Measurements from ENCODE around the gene TLE2.
A peak's percentile ranks its signal among the peaks of the same experiment; 100 is the strongest.

TLE2 gene
- total RNA-seq, result 14.1 to 15.2 reads per million in 2 donors

DNA sequence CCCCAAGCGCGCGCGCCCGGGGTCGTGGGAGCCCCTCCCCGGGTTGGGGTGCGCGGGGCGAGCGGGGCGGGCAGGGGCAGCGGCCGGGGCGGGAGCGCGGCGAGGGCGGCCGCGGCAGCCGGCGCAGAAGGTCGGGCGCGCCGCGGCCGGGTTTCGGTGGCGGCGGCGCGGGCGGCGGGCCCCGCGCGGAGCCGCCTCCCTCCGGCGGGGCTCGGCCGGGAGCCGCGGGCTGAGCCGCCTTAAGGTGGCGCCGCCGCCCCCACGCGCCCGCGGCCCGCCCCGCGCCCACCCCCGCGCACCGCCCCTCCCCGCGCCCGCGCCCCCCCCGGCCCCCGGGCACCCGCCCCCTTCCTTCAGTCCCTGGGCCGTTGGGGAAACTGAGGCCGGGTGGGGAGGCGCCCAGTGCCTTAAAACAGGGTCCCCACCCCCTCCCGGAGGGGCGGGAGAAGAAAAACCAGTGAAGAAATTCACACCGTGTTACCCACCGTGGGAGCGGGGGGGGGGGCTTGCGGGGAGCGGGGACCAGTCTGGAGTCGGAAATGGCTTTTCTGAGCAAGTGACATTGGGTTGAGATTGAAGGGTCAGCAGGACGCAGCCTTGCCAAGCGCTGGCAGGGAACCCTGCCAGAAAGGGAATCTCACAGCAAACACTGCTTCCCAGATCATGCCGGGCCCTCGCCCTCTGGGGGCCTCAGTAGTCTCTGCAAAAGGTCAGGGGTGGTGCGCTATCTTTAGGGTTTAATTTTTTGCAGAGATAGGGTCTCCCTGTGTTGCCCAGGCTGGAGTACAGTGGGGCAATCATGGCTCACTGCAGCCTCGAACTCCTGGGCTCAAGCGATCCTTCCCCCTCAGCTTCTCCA lies at the start of gene TLE2:
Gene TLE2 (minus strand): TSS at position 216 of the 859 bp plus-strand sequence. CDS start 376 bp downstream, outside the sequence.
- DNase-seq, result no peak

DNA sequence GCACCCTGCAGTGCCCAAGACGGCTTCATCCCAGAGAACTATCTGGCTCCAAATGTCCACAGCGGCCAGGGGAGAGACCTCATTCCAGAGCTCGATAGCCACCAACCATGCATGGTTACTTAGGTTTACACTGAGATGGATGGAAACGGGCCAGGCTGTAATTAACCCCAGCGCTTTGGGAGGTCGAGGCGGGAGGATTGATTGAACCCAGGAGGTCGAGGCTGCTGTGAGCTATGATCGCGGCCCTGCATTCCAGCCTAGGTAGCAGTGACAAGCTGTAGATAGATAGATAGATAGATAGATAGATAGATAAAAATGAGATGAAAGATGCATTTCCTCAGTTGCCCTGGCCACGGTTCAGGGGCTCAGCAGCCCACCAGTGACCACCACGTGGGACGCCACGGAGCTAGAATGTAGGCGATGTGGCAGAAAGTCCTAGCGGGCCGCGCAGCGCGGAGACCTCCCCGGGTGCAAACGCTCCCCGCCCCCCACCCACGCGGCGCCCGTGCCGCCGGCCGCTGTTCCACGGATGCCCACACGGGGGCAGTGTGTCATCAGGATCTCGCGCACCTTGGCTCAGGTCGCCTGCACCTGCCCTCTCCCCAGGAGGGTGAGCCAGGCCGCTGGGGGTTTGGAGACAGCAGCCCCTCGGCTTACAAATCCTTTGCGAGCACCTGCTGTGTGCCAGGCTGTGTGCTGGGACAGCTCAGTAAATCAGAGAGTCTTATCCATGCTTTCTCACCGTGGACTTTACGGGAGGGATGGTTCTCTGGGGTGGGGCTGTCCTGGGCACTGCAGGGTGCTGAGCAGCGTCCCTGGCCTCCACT lies 46.7 kb upstream of the TLE2 start:
- DNase-seq, result peak; percentile 80

DNA sequence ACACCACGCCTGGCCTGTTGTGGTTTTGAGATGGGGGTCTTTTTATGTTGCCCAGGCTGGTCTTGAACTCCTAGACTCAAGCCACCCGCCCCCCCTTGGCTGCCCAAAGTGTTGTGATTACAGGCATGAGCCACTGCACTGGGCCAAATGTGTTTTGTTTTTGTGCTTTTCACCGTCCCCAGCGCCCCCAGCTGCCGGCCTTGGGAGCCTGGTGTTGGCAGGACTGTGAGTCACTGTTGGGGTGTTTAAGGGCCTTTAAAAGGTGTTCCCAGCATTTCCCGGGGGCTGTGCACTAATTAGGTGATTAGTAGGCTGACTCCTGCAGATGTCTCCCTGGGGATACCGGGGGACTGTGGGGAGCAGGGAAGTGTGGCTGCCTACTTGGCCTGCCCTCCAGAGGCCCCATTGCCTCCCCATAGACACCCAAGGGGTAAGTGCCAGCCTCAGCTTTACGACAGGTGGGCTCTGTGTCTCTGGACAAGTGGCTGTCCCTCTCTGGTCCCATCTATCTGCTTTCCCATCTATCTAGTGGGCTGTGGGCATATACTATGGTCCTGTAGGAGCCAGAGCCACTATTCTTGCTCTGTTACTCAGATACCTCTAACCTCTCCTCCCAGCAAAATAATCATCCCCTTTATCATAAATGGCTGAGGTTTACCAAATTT lies 45.0 kb upstream of the TLE2 start:
- DNase-seq, result no peak

DNA sequence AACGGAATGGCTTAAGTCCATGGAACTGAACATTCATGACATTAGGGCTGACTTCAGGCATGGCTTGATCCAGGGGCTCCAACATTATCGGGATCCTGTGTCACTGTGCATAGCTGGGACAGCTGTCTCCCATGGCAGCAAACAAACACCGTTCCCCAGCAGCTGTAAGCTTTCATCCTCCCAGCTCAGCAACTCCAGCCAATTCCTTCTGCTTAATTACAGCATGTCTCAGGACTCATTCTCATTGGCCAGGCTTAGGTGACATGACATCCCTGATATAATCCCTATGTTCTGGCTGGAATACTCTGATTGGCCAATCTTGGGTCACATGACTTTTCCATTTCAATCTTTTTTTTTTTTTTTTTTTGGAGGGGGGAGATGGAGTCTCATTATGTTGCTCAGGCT lies 44.1 kb upstream of the TLE2 start:
- DNase-seq, result no peak

DNA sequence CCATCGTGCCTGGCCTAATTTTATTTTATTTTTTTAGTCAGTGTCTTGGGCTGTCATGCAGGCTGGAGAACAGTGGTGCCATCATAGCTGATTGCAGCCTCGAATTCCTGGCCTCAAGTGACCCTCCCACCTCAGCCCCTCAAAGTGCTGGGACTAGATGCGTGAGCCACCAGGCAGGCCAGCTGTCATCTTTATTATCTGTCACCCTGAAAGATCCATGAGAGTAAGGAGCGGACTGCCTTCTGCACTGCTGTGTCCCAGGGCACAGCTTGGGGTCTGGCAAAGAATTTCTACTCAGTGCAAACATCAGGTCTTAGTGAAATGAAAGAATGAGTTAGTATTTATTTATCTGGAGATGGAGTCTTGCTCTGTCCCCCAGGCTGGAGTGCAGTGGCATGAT lies 42.7 kb upstream of the TLE2 start:
- no peak for DNase-seq

DNA sequence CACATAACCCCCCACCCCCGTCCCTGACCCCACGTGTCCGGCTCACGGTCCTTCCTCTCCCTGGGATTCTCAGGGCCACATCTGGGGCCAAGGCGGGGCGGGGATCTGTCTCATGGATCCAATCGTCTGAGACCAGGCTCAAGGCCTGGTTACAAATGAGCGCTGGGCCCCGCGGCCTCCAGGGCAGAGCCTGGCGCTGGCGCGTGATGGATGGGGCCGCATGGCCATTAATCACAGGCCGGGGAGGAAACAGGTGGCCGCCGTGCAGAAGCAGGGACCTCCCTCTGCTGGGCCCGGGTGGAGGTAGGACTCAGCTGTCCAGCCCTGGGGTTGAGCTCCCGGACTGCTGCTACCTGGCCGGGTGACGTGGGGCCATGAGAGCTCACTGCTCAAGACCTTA lies 39.0 kb upstream of the TLE2 start:
- no peak for DNase-seq

DNA sequence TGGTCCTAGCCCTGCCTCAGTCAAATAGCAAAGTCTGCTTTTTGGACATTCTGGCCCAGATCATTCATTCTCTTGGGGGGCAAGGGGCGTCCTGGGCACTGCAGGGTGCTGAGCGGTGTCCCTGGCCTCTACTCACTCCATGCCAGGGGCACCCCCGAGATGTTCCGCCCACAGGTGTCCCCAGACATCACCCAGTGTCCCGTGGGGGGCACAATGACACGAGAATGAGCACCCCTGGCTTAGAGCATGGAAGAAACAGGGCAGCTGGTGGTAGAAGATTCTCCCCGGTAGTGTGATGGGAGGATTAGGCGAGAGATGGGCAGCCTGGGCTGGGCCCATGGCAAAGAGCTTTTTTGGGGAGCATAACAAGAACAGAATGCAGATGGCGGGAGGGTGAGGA lies 38.5 kb upstream of the TLE2 start:
- DNase-seq, result no peak

DNA sequence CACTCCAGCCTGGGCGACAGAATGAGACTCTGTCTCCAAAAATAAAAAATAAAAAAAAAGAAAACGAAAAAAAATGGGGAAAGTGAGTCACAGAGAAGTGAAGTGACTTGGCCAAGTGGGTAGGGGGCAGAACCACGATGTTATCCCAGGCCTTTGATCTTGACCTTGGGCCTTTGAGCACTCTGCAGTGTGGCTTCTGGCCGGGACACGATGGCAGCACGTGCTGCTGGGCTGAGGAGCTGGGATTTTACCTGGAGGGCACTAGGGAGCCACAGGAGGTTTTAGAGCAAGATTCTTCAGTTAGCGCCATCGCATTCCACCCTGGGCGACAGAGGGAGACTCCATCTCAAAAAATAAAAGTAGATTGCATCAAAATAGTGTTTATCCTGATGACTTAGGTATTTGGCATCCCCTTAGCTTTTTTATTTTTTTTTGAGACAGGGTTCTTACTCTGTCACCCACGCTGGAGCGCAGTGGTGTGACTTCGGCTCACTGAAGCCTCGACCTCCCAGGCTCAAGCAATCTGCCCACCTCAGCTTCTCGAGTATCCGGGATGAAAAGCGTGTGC lies 37.5 kb upstream of the TLE2 start:
- DNase-seq, result no peak

DNA sequence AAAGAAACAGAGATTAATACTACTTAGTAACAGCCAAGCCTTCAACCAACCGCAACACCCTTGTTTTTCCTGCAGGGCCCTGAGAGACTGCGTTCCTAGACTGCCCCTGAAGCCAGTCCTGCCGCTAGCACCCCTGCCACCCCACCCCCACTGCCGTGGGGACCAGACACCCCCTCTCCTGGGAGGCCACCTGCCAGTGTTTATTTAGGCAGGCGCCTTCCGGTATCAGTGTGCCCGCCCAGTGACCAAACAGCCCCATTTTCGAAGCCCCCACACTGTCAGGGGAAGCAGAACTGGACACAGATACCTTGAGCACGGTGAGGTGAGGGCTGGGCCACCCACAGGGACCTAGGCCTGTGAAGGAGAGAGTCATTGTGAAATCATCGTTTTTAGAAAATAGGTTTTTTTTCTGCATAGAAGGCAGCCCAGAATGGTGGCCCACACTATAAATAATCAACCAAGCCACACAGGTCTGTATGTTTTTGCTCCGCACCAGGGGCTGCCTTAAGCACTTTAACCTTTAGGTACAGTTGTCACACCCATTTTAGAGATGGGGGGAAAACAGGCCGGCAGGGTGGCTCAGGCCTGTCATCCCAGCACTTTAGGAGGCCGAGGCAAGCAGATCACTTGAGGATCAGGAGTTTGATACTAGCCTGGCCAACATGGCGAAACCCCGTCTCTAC lies 36.7 kb upstream of the TLE2 start:
- no peak for DNase-seq

DNA sequence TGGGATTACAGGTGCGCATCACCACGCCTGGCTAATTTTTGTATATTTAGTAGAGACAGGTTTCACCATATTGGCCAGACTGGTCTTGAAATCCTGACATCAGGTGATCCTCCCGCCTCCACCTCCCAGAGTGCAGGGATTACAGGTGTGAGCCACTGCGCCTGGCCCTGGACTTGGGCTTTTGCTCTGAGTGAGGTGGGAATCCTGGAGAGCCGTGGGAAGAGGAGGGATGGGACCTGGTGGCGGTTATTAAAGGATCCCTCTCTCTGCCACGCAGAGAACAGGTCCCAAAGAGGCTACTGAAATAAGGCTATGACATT lies 34.9 kb upstream of the TLE2 start:
- DNase-seq, result no peak

DNA sequence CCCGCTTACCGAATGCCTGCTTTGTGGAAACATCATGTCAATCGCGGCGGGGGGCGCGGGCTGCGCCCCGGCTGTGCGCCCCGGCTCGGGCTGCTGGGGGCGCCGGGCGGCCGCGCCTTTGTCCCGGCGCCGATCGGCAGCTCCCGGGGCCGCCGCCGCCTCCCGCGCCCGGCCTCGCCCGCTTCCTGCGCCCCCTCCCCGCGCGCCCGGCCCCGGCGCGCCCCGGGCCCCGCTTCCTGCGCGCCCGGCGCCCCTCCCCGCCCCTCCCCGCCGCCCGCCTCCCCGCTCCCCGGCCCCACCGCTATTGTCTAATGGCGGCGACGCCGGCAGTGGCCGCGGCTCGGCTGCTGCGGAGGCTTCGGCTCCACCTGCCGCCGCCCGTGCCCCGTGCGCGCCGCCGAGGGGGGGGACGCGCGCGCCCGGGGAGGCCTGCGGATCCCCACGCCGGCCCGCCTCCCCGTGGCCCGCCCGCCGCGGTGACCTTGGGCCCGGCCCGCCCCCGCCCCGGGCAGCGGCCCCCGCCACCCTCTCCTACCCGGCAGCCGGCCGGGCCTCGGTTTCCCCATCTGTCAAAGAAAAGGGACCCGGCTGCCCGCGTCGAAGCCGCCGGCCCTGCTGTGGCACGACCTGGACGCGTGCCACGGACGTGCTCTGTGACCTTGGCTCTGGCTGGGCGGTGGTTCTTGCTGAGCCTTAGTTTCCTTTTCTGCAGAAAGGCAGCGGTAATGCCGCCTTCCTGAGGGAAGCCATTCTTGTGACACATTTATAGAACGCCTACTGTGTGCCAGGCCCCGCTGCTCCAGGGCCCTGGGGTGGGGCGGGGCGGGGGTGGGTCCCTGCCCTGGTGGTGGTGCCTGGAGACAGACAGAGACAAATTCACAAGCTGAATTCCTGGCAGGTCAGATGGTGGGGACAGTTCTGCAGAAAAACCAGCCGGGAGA lies 33.4 kb upstream of the TLE2 start, which contains the start of gene TLE5:
Gene TLE5 (minus strand): TSS at position 331 of the 941 bp plus-strand sequence. CDS start 295 bp downstream, at position 36.
- DNase-seq, result peak; percentile 69

DNA sequence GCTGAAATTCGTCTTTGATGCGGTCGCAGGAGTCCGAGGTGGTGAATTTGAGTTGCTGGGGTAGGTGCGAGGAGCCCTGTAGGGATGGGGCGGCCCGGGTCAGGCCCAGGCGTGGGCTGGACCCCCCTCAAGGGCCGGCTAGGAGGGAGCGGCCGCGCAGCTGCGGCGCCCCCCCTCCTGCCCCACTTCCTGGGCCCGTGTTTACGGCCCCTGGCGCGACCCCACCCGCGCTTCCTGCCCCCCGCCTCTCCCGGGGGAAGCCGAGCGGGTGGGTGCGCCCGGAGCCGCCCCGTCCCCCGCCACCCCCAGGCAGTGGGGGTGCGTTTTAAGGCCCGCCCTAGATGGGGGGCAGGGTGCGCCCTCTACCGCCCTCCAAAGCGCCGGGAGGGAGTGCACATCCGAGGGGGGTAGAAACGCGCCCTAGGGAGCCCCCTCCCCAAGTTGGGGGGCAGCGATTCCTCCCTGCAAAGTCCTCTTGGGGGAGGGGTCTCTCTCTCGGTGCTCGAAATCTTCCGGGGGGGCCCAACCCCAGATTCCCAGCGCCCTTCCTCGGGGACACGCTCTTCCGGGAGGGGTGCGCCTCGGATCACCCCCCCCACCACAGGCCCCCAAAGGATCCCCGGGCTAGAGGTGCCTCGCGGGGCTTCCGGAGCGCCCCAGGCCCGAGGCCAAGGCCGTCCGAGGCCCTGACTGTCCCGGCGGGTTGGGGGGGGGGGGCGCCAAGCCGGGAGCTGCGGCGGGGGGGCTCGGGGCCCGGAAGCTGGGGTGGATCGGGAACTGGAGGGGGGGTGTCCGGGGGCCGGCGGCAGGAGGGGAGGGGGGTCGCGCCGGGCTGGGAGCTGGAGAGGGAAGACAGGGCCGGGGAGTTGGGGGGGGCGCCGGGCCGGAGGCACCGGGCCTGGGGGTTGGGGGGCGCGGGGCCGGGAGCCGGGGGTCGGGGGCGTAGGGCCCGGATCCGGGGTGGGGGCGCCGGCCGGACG lies 32.4 kb upstream of the TLE2 start:
- DNase-seq, result peak; percentile 50

DNA sequence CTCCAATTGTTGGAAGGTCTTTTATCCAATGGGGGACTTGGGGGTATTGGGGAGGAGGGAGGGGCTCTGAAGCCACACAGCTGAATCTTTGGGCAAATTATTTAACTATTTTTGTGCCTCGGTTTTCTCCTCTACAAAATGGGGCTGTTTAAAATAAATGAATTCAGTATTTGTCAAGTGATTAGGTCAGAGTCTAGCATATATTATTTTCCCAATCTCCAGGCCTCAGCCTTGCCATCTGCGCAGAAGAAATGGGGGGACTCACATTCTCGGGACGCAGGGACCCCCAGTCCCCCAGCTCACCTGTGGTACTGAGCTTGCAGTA lies 31.7 kb upstream of the TLE2 start:
- no peak for DNase-seq

DNA sequence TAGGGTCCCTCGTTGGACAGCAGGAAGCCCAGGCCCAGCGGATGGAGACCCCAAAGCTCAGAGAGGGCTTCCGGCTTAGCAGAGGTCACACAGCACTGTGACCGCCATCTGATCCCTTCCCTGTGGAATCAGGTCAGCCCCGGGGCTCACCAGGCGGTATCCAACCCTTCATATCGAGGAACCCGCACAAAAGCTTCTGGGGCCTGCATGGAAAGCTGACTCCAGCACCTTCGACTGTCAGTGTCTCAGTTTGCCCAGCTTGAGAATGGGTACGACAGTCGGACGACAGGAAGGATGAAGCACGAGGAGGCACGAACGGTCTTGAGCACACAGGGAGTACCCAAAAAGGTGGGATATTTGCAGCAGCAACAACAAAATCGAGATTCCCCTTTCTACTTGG lies 30.6 kb upstream of the TLE2 start:
- DNase-seq, result no peak

DNA sequence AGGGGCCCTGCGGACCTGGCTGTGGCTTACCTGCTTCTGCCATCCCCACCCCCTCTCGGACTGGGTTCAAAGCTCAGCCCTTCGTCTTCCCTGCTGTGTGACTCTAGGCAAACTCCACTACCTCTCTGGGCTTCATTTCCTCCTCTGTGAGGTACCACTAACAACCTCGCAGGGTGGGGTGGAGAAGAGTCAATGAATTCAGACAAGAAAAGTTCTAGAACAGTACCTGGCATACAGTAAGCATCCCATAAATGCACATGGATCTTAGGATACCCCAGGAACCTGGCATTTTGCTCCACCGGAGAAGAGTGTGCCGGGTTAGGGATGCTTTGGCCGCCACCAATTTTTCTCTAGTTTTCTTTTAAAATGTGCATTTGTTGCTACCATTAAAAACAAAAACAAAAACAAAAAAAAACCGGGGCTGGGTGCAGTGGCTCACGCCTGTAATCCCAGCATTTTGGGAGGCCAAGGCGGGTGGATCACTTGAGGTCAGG lies 29.8 kb upstream of the TLE2 start:
- DNase-seq, result no peak

DNA sequence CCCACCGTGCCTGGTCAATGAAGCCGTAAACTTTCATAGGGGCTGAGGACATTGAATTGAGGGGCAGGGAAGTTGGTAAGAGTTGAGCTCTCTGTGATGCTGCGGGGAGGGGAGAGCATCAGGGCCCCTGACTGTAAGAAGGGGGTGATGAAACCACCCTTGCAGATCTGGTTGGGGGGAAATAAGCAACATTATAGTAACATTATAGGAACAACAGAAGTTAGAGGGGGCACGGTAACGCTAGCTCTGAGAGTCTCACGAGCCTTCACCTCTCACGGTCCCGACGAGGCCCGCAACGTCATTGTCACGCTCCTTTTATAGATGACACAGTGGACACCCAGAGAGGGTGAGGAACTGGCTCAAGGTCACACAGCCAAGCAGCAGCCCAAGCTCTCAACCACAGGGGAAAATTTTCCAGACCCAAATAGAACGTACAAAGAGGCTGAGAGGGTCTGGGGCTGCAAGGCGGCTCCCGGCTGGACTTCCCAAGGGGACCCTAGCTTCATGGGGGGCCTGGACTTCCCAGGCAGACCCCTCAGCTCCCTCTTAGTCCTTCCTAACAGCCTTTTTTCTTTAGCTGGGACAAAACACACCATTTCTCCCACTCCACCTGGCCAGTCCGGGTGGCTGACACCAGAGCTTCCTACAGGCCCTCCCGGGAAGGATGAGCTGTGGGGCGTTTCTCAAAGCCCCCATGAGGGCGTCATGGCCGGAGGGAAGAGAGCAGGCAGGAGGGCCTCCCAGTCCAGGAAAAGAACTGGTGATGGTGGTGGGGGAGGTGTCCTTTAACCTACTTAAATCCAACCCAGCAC lies 29.1 kb upstream of the TLE2 start:
- no peak for DNase-seq

DNA sequence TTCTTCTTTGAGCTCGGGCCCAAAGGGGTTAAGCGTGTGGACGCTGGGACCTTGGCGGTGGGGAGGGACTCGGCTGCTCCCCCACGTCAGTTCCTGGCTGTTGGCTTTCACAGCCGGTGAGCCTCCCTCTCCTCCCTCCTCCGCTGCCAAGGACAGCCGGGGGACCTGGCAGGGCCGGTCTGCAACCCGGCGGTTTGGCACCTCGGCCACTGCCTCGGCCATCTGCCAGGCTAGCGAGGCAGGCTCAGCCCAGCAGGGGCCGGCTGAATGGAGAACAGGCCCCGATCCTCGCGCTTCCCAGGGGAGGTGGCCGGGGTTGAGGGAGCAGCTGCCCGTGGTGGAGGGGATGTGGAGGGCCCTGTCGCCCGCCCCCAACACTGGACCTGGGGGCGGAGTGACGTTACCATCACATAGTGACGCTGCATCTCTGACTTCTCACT lies 28.2 kb upstream of the TLE2 start:
- no peak for DNase-seq

DNA sequence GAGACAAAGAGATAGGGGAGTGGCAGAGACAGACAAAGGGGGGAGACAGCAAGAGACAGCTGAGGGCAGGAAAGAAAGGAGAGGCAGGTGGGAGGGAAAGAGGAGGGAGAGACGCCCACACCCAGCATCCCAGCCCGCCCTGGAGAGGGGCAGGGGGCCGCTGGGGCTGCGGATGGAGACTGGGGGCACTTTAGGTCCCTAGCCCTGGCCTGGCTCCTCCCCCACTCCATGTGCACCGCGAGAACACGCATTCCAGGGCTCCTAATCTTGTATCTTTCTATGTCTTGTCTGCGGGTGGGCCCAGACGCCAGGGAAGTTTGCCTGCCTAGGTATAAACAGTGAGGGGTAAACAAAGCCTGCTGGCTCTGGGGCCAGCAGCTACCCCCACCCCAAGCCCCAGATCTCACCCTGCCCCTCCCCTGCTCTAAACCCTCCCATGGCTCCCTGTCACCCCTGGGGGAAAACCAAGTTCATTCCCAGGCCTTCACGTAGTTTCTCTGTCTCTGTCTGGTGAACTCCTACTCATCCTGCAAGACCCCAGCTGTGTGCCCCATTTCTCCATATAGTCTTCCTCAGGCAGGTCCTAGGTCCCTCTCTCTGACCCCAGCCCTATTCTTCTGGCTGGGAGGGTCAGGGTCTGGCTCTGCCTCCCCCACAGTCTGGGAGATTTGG lies 27.5 kb upstream of the TLE2 start:
- DNase-seq, result no peak

Measured in T-helper 9 cell (primary cell).